H9 (cell line): Measurements from ENCODE around the gene SCGN. TPM values are rescaled to one million over a fixed set of nuclear protein-coding genes. Genes with fewer than 3 reads are reported as not detected.

Experiments used
- DNase-seq: peaks from one replicate; pipeline ENCODE4 v3.0.0-alpha.2; 2017
- H2AFZ ChIP-seq: one replicate; pipeline ENCODE4 v1.6.1; 2013; ENCODE audit warnings: mild to moderate bottlenecking, low read length, control low read depth, moderate library complexity
- H2AK5ac ChIP-seq: 2 replicates; pipeline ENCODE4 v1.6.1; 2013; ENCODE audit warnings: low read length, control low read depth, mixed read lengths; ENCODE audit not compliant: insufficient read length
- H2BK120ac ChIP-seq: one replicate; pipeline ENCODE4 v1.6.1; 2013; ENCODE audit warnings: low read depth, mild to moderate bottlenecking, low read length, control low read depth, inconsistent platforms; ENCODE audit not compliant: poor library complexity, severe bottlenecking
- H2BK12ac ChIP-seq: 2 replicates; pipeline ENCODE4 v1.6.1; 2013; ENCODE audit warnings: low read length, control low read depth, mixed read lengths, low read depth; ENCODE audit not compliant: insufficient read length
- H2BK15ac ChIP-seq: 2 replicates; pipeline ENCODE4 v1.6.1; 2013; ENCODE audit warnings: low read depth, low read length, control low read depth
- H2BK20ac ChIP-seq: one replicate; pipeline ENCODE4 v1.6.1; 2013; ENCODE audit warnings: low read depth, mild to moderate bottlenecking, low read length, control low read depth, inconsistent platforms; ENCODE audit not compliant: poor library complexity, severe bottlenecking
- H2BK5ac ChIP-seq: 2 replicates; pipeline ENCODE4 v1.6.1; 2013; ENCODE audit warnings: low read length, control low read depth, mixed read lengths; ENCODE audit not compliant: insufficient read length
- H3K14ac ChIP-seq: 2 replicates; pipeline ENCODE4 v1.6.1; 2013; ENCODE audit warnings: low read length, control low read depth; ENCODE audit not compliant: insufficient read depth
- H3K18ac ChIP-seq: 2 replicates; pipeline ENCODE4 v1.6.1; 2013; ENCODE audit warnings: low read depth, mild to moderate bottlenecking, mixed read lengths, low read length, control low read depth; ENCODE audit not compliant: insufficient read length
- H3K23ac ChIP-seq: 2 replicates; pipeline ENCODE4 v1.6.1; 2013; ENCODE audit warnings: low read length, control low read depth, mixed read lengths, low read depth; ENCODE audit not compliant: insufficient read length
- H3K23me2 ChIP-seq: 2 replicates; pipeline ENCODE4 v1.6.1; 2013; ENCODE audit warnings: low read depth, mild to moderate bottlenecking, mixed read lengths, low read length, control low read depth; ENCODE audit not compliant: insufficient read length, poor library complexity, severe bottlenecking
- H3K27ac ChIP-seq: 2 replicates; pipeline ENCODE4 v1.5.1; 2013; ENCODE audit warnings: low read length, control low read depth, mixed read lengths, low read depth; ENCODE audit not compliant: insufficient read length
- H3K27me3 ChIP-seq: 2 replicates; pipeline ENCODE4 v1.6.1; 2013; ENCODE audit warnings: low read length, control low read depth, inconsistent platforms; ENCODE audit not compliant: insufficient read depth
- H3K4ac ChIP-seq: 2 replicates; pipeline ENCODE4 v1.6.1; 2013; ENCODE audit warnings: low read depth, mild to moderate bottlenecking, control low read depth, inconsistent platforms, low read length, moderate library complexity
- H3K4me1 ChIP-seq: 2 replicates; pipeline ENCODE4 v1.6.1; 2013; ENCODE audit warnings: low read length, control low read depth, inconsistent platforms; ENCODE audit not compliant: insufficient read depth
- H3K4me2 ChIP-seq: 2 replicates; pipeline ENCODE4 v1.6.1; 2013; ENCODE audit warnings: low read length, control low read depth, mixed read lengths; ENCODE audit not compliant: insufficient read length, insufficient read depth
- H3K56ac ChIP-seq: 2 replicates; pipeline ENCODE4 v1.6.1; 2013; ENCODE audit warnings: low read depth, mild to moderate bottlenecking, mixed read lengths, low read length, control low read depth; ENCODE audit not compliant: insufficient read length
- H3K79me1 ChIP-seq: 2 replicates; pipeline ENCODE4 v1.6.1; 2013; ENCODE audit warnings: low read depth, mild to moderate bottlenecking, moderate library complexity, low read length, control low read depth, inconsistent platforms; ENCODE audit not compliant: insufficient read depth, poor library complexity, severe bottlenecking
- H3K79me2 ChIP-seq: 2 replicates; pipeline ENCODE4 v1.6.1; 2013; ENCODE audit warnings: low read length, control low read depth, inconsistent platforms; ENCODE audit not compliant: insufficient read depth
- H3K9ac ChIP-seq: 2 replicates; pipeline ENCODE4 v1.6.1; 2013; ENCODE audit warnings: low read length, control low read depth, mixed read lengths; ENCODE audit not compliant: insufficient read length; ENCODE audit errors: extremely low read depth
- H3K9me3 ChIP-seq: one replicate; pipeline ENCODE4 v1.6.1; 2013; ENCODE audit warnings: low read depth, low read length, inconsistent platforms; ENCODE audit not compliant: control insufficient read depth
- H3T11ph ChIP-seq: one replicate; pipeline ENCODE4 v1.6.1; 2013; ENCODE audit warnings: mild to moderate bottlenecking, low read length, control low read depth, inconsistent platforms
- H4K20me1 ChIP-seq: one replicate; pipeline ENCODE4 v1.6.1; 2013; ENCODE audit not compliant: control insufficient read depth, insufficient read length, insufficient read depth
- H4K5ac ChIP-seq: 2 replicates; pipeline ENCODE4 v1.6.1; 2013; ENCODE audit warnings: low read depth, mild to moderate bottlenecking, mixed read lengths, low read length, control low read depth; ENCODE audit not compliant: insufficient read length
- H4K8ac ChIP-seq: replicated peaks from 2 replicates; pipeline ENCODE4 v1.6.1; 2013; ENCODE audit warnings: low read length, control low read depth, mixed read lengths, low read depth; ENCODE audit not compliant: insufficient read length
- H4K91ac ChIP-seq: 2 replicates; pipeline ENCODE4 v1.6.1; 2013; ENCODE audit warnings: low read depth, mild to moderate bottlenecking, moderate library complexity, mixed read lengths, low read length, control low read depth; ENCODE audit not compliant: insufficient read length
- H3K27ac Mint-ChIP-seq, 3 experiments: 2 replicates in 2 of 3; 3 replicates in 1 of 3; pipeline ENCODE4 v1.8.0; 2020 to 2021; ENCODE audit warnings: mixed read lengths in 3 of 3, mild to moderate bottlenecking in 1 of 3, moderate library complexity in 1 of 3
- H3K27me3 Mint-ChIP-seq: 2 replicates; pipeline ENCODE4 v1.8.0; 2021; ENCODE audit warnings: low read depth, mild to moderate bottlenecking, moderate library complexity, mixed read lengths
- H3K36me3 Mint-ChIP-seq, 3 experiments: 2 replicates in 2 of 3; 3 replicates in 1 of 3; pipeline ENCODE4 v1.8.0; 2020 to 2021; ENCODE audit warnings: low read depth in 3 of 3, mixed read lengths in 3 of 3; ENCODE audit not compliant: insufficient read depth in 1 of 3
- H3K4me1 Mint-ChIP-seq, 2 experiments: 2 replicates each; pipeline ENCODE4 v1.8.0; 2020; ENCODE audit warnings: mixed read lengths in 2 of 2
- H3K4me3 Mint-ChIP-seq, 2 experiments: 2 replicates in 1 of 2; 3 replicates in 1 of 2; pipeline ENCODE4 v1.8.0; 2020 to 2021; ENCODE audit warnings: mild to moderate bottlenecking in 2 of 2, mixed read lengths in 2 of 2, moderate library complexity in 1 of 2
- H3K9me3 Mint-ChIP-seq, 2 experiments: 2 replicates in 1 of 2; 3 replicates in 1 of 2; pipeline ENCODE4 v1.8.0; 2020; ENCODE audit warnings: mild to moderate bottlenecking in 2 of 2, mixed read lengths in 2 of 2, moderate library complexity in 1 of 2
- WGBS: extraction: QIAGEN DNeasy Blood & Tissue Kit; methylation state at CpG from one replicate; pipeline ENCODE4 v1.1.7; 2013; ENCODE audit warnings: missing lambda C conversion rate, low lambda C conversion rate, mixed read lengths; ENCODE audit not compliant: insufficient read length; ENCODE audit errors: extremely low coverage; 5-methylcytosine and 5-hydroxymethylcytosine counted together
- total RNA-seq: library from RNA; stranded (reverse); gene quantifications from 2 replicates; pipeline ENCODE4 v1.2.1, GENCODE V29; 2021
- TF ChIP-seq, protein P1 (sequence below): fragments of 200-600 bp; sonication (generic); conservative IDR thresholded peaks from 3 replicates; pipeline ENCODE4 v1.8.0; 2021; ENCODE audit warnings: antibody characterized with exemption, mild to moderate bottlenecking

Gene SCGN
- total RNA-seq, 1 experiment from 2014 or later = not detected

DNA sequence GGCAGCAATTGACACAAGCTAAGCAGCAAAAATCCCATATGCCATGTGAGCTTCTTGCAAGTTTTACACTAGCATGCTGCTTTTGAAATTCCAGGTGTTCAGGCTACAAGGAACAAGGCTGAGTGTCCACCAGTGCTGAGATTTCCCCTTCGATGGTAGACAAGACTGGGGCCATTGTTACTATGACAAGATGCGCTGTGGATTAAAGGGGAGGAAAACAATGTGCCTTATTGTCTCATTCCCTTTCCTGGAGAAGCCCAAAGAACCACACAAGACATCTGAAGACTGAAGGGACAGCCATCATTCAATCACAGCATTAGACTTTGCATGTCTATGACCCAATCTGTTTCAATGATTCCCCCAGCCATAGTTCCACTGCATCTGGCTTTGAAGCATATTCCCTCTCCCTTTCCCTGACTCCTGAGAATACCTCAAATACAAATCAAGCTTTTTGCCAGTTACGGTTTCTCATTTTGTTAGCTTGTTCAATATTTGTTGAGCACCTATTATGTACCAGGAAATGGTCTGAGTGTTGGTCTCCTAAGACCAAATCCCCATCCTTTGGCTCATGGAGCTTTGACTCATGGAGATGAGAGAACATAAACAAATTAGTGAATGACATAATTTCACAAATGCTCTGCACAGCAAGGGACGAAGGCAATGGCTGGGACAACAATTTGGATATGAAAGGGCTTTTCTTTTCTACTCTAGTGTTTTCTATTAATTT lies 23.4 kb upstream of the SCGN start:
- Histone ChIP-seq H3K4ac (no peak overlapping the region), H3K27ac (no peak overlapping the region), H2BK5ac (no peak overlapping the region), H3K79me2 (no peaks in the 10 kb centered on the region), H2AK5ac (no peak overlapping the region), H3K18ac (no peak overlapping the region), H4K5ac (no peak overlapping the region), H3K14ac (no peak overlapping the region), H3T11ph (no peak overlapping the region), H3K79me1 (no peaks in the 10 kb centered on the region), H3K4me1 (peaks cover 3% of the 10 kb centered on the region; the same call in 1 of the 2 replicates), H4K8ac (no peak overlapping the region), H2BK20ac (no peak overlapping the region), H3K27me3 (no peaks in the 10 kb centered on the region), H4K91ac (no peak overlapping the region), H3K23ac (no peak overlapping the region), H3K9me3 (no peaks in the 10 kb centered on the region), H2BK15ac (no peak overlapping the region), H2BK120ac (no peak overlapping the region), H4K20me1 (no peaks in the 10 kb centered on the region), H3K23me2 (no peaks in the 10 kb centered on the region), H3K9ac (no peak overlapping the region), H3K4me2 (no peak overlapping the region), H2BK12ac (no peak overlapping the region), H3K56ac (no peak overlapping the region), H2AFZ (no peak overlapping the region)
- no peak for DNase-seq
- Mint-ChIP-seq H3K9me3 (no peaks in the 10 kb centered on the region; a peak in 1 of 5 replicates), H3K36me3 (no peaks in the 10 kb centered on the region), H3K4me3 (no peak overlapping the region), H3K27ac (no peak overlapping the region), H3K4me1 (peaks cover 33 to 43% of the 10 kb centered on the region in 2 experiments), H3K27me3 (peaks cover 6% of the 10 kb centered on the region)
- WGBS = no CpG with 5 or more reads among the region's 4 CpGs
- TF ChIP-seq, protein P1, sequence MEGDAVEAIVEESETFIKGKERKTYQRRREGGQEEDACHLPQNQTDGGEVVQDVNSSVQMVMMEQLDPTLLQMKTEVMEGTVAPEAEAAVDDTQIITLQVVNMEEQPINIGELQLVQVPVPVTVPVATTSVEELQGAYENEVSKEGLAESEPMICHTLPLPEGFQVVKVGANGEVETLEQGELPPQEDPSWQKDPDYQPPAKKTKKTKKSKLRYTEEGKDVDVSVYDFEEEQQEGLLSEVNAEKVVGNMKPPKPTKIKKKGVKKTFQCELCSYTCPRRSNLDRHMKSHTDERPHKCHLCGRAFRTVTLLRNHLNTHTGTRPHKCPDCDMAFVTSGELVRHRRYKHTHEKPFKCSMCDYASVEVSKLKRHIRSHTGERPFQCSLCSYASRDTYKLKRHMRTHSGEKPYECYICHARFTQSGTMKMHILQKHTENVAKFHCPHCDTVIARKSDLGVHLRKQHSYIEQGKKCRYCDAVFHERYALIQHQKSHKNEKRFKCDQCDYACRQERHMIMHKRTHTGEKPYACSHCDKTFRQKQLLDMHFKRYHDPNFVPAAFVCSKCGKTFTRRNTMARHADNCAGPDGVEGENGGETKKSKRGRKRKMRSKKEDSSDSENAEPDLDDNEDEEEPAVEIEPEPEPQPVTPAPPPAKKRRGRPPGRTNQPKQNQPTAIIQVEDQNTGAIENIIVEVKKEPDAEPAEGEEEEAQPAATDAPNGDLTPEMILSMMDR = no peak
